DND-41 (cell line): ENCODE data around the gene HIGD1A.

Experiments
- ATAC-seq: fragments of 200-7000 bp; cut with Tn5 transposase; 3 replicates; pipeline ENCODE4 v1.9.1; 2021; ENCODE audit warnings: low read depth; ENCODE audit not compliant: insufficient read depth
- DNase-seq: peaks from one replicate; pipeline ENCODE4 v3.0.0-alpha.2; 2020
- H2AFZ ChIP-seq: 2 replicates; pipeline ENCODE4 v1.6.0; 2012; ENCODE audit warnings: low read depth, low read length
- H3K27ac ChIP-seq: 2 replicates; pipeline ENCODE4 v1.5.1; 2012; ENCODE audit warnings: low read length, inconsistent platforms
- H3K27me3 ChIP-seq: fragments of 200-600 bp; sonication (generic); 2 replicates; pipeline ENCODE4 v1.6.0; 2012; ENCODE audit warnings: low read length, mild to moderate bottlenecking, inconsistent platforms; ENCODE audit not compliant: insufficient read depth, poor library complexity
- H3K36me3 ChIP-seq: 2 replicates; pipeline ENCODE4 v1.5.1; 2012; ENCODE audit warnings: low read length, inconsistent platforms; ENCODE audit not compliant: insufficient read depth
- H3K4me1 ChIP-seq: 2 replicates; pipeline ENCODE4 v1.5.1; 2012; ENCODE audit warnings: mild to moderate bottlenecking, low read length; ENCODE audit not compliant: insufficient read depth
- H3K4me2 ChIP-seq: 2 replicates; pipeline ENCODE4 v1.6.0; 2012; ENCODE audit warnings: mild to moderate bottlenecking, moderate library complexity, low read length, inconsistent platforms; ENCODE audit not compliant: insufficient read depth
- H3K4me3 ChIP-seq, 2 experiments: fragments of 200-600 bp in 1 of 2; shearing (Covaris generic) in 1 of 2; 2 replicates each; pipeline ENCODE4 v1.5.1; 2012 to 2016; ENCODE audit warnings: inconsistent platforms in 2 of 2, low read length in 2 of 2, mild to moderate bottlenecking in 2 of 2, low read depth in 1 of 2, moderate library complexity in 1 of 2
- H3K79me2 ChIP-seq: 2 replicates; pipeline ENCODE4 v1.6.0; 2012; ENCODE audit warnings: low read length, inconsistent platforms; ENCODE audit not compliant: insufficient read depth
- H3K9ac ChIP-seq: 2 replicates; pipeline ENCODE4 v1.6.0; 2012; ENCODE audit warnings: low read depth, mild to moderate bottlenecking, inconsistent platforms, low read length, moderate library complexity
- H3K9me3 ChIP-seq: 2 replicates; pipeline ENCODE4 v1.5.1; 2012; ENCODE audit warnings: low read length, moderate library complexity, mild to moderate bottlenecking, inconsistent platforms; ENCODE audit not compliant: insufficient read depth, severe bottlenecking
- H4K20me1 ChIP-seq: 2 replicates; pipeline ENCODE4 v1.6.0; 2012; ENCODE audit warnings: low read length; ENCODE audit not compliant: insufficient read depth
- CTCF ChIP-seq: IDR thresholded peaks from 2 replicates; pipeline ENCODE4 v1.5.1; 2012; ENCODE audit warnings: borderline replicate concordance, low read length, moderate library complexity, mild to moderate bottlenecking; ENCODE audit not compliant: poor library complexity, severe bottlenecking; ENCODE audit errors: extremely low read depth
- EZH2 ChIP-seq: IDR thresholded peaks from 3 replicates; pipeline ENCODE4 v1.6.1; 2012; ENCODE audit warnings: borderline replicate concordance, low read depth, mild to moderate bottlenecking, moderate library complexity, low read length, inconsistent platforms; ENCODE audit not compliant: severe bottlenecking

Gene HIGD1A

GRCh38 chr3:42796332-42796885, 7.9 kb downstream of the HIGD1A start:
- ATAC-seq (no peak), DNase-seq (no peak)
- H3K79me2 ChIP-seq = peaks cover 55% of the 10 kb centered on the region
- peaks cover 13% of the 10 kb centered on the region for H3K36me3 ChIP-seq
- H3K4me3 ChIP-seq = no peak overlapping the region
- H2AFZ ChIP-seq = no peak overlapping the region
- peaks cover 10% of the 10 kb centered on the region; the same call in 1 of the 2 replicates for H4K20me1 ChIP-seq
- H3K27ac ChIP-seq = no peak overlapping the region
- no peak overlapping the region for H3K4me2 ChIP-seq
- no peaks in the 10 kb centered on the region for H3K9me3 ChIP-seq
- no peaks in the 10 kb centered on the region for H3K27me3 ChIP-seq
- TF ChIP-seq EZH2 = no peak
- TF ChIP-seq CTCF = no peak
- no peak overlapping the region for H3K9ac ChIP-seq
- peaks cover 13% of the 10 kb centered on the region; the same call in 1 of the 2 replicates for H3K4me1 ChIP-seq

- H2AFZ ChIP-seq = no peak overlapping the region
- H3K9me3 ChIP-seq = no peaks in the 10 kb centered on the region
- no peak for TF ChIP-seq EZH2
- TF ChIP-seq CTCF = no peak
- H3K9ac ChIP-seq = no peak overlapping the region
- no peak overlapping the region for H3K27ac ChIP-seq
- peaks cover 6% of the 10 kb centered on the region; the same call in 1 of the 2 replicates for H3K4me1 ChIP-seq
- no peak for DNase-seq
- peaks cover 20% of the 10 kb centered on the region for H3K36me3 ChIP-seq
- H3K27me3 ChIP-seq = no peaks in the 10 kb centered on the region
- peaks cover 54% of the 10 kb centered on the region for H3K79me2 ChIP-seq
- peaks cover 5% of the 10 kb centered on the region; the same call in 1 of the 2 replicates for H4K20me1 ChIP-seq
- no peak overlapping the region for H3K4me2 ChIP-seq
- H3K4me3 ChIP-seq = no peak overlapping the region
- ATAC-seq = no peak
Observed at GRCh38 chr3:42795621-42796181, 8.6 kb downstream of the HIGD1A start.

GRCh38 chr3:42790714-42791229, 13.5 kb downstream of the HIGD1A start:
- H3K36me3 ChIP-seq = peaks cover 36% of the 10 kb centered on the region
- H3K9ac ChIP-seq = no peak overlapping the region
- H2AFZ ChIP-seq = no peak overlapping the region
- no peak overlapping the region for H3K27ac ChIP-seq
- DNase-seq (no peak), ATAC-seq (no peak)
- no peak overlapping the region for H3K4me2 ChIP-seq
- no peak overlapping the region for H3K4me3 ChIP-seq
- no peaks in the 10 kb centered on the region; the same call in 1 of the 2 replicates for H4K20me1 ChIP-seq
- no peaks in the 10 kb centered on the region for H3K9me3 ChIP-seq
- no peaks in the 10 kb centered on the region for H3K4me1 ChIP-seq
- H3K27me3 ChIP-seq = no peaks in the 10 kb centered on the region
- peaks cover 43% of the 10 kb centered on the region for H3K79me2 ChIP-seq
- no peak for TF ChIP-seq CTCF
